ENCODE results near the gene TMEM131.
"Not testable (repeated sequence)": the region's sequence is repeated elsewhere in the genome, so short reads cannot be mapped to it uniquely, and the experiment has no call there.

Gene TMEM131

GRCh38 chr2:97953853-97954252 lies 41.9 kb downstream of the TMEM131 start:
- FAIRE-seq: no peak

GRCh38 chr2:97952357-97952756 lies 43.4 kb downstream of the TMEM131 start:
- no peak for FAIRE-seq

- FAIRE-seq: no peak
Measured at GRCh38 chr2:97951155-97951680, 44.5 kb downstream of the TMEM131 start.

- no peak for FAIRE-seq
Measured at GRCh38 chr2:97950329-97951154, 45.2 kb downstream of the TMEM131 start.

GRCh38 chr2:97948926-97949325 lies 46.8 kb downstream of the TMEM131 start:
- no peak for FAIRE-seq

GRCh38 chr2:97945791-97946190 lies 50.0 kb downstream of the TMEM131 start:
- FAIRE-seq: no peak

GRCh38 chr2:97936881-97937280 lies 58.9 kb downstream of the TMEM131 start:
- no peak for FAIRE-seq

GRCh38 chr2:97936199-97936598 lies 59.5 kb downstream of the TMEM131 start:
- no peak for FAIRE-seq

- no peak for FAIRE-seq
Measured at GRCh38 chr2:97935719-97936161, 60.0 kb downstream of the TMEM131 start.

- FAIRE-seq: no peak
Measured at GRCh38 chr2:97932975-97933662, 62.6 kb downstream of the TMEM131 start.

- FAIRE-seq: no peak
Measured at GRCh38 chr2:97931858-97932225, 63.9 kb downstream of the TMEM131 start.

- FAIRE-seq: no peak
Measured at GRCh38 chr2:97931118-97931857, 64.5 kb downstream of the TMEM131 start.

- no peak for FAIRE-seq
Measured at GRCh38 chr2:97928591-97928990, 67.2 kb downstream of the TMEM131 start.

GRCh38 chr2:97926946-97927345 lies 68.8 kb downstream of the TMEM131 start:
- FAIRE-seq: no peak

GRCh38 chr2:97924194-97924593 lies 71.6 kb downstream of the TMEM131 start:
- no peak for FAIRE-seq

- FAIRE-seq: no peak
Measured at GRCh38 chr2:97919858-97920257, 75.9 kb downstream of the TMEM131 start.

GRCh38 chr2:97918818-97919217 lies 76.9 kb downstream of the TMEM131 start:
- FAIRE-seq: no peak

- not testable (repeated sequence) for FAIRE-seq
Measured at GRCh38 chr2:97917668-97918067, 78.1 kb downstream of the TMEM131 start.

- FAIRE-seq: no peak
Measured at GRCh38 chr2:97914691-97915213, 81.0 kb downstream of the TMEM131 start.

- FAIRE-seq: no peak
Measured at GRCh38 chr2:97913846-97914245, 81.9 kb downstream of the TMEM131 start.

- peak; percentile 51 for FAIRE-seq
Measured at GRCh38 chr2:97911922-97912575, 83.7 kb downstream of the TMEM131 start.

GRCh38 chr2:97911206-97911921 lies 84.4 kb downstream of the TMEM131 start:
- FAIRE-seq: no peak
